DND-41 (cell line): Measurements from ENCODE around the gene RBM43.

Experiments used
- ATAC-seq: fragments of 200-7000 bp; cut with Tn5 transposase; 3 replicates; pipeline ENCODE4 v1.9.1; 2021; ENCODE audit warnings: low read depth; ENCODE audit not compliant: insufficient read depth
- DNase-seq: peaks from one replicate; pipeline ENCODE4 v3.0.0-alpha.2; 2020
- H2AFZ ChIP-seq: 2 replicates; pipeline ENCODE4 v1.6.0; 2012; ENCODE audit warnings: low read depth, low read length
- H3K27ac ChIP-seq: 2 replicates; pipeline ENCODE4 v1.5.1; 2012; ENCODE audit warnings: low read length, inconsistent platforms
- H3K27me3 ChIP-seq: fragments of 200-600 bp; sonication (generic); 2 replicates; pipeline ENCODE4 v1.6.0; 2012; ENCODE audit warnings: low read length, mild to moderate bottlenecking, inconsistent platforms; ENCODE audit not compliant: insufficient read depth, poor library complexity
- H3K36me3 ChIP-seq: 2 replicates; pipeline ENCODE4 v1.5.1; 2012; ENCODE audit warnings: low read length, inconsistent platforms; ENCODE audit not compliant: insufficient read depth
- H3K4me1 ChIP-seq: 2 replicates; pipeline ENCODE4 v1.5.1; 2012; ENCODE audit warnings: mild to moderate bottlenecking, low read length; ENCODE audit not compliant: insufficient read depth
- H3K4me2 ChIP-seq: 2 replicates; pipeline ENCODE4 v1.6.0; 2012; ENCODE audit warnings: mild to moderate bottlenecking, moderate library complexity, low read length, inconsistent platforms; ENCODE audit not compliant: insufficient read depth
- H3K4me3 ChIP-seq, 2 experiments: fragments of 200-600 bp in 1 of 2; shearing (Covaris generic) in 1 of 2; 2 replicates each; pipeline ENCODE4 v1.5.1; 2012 to 2016; ENCODE audit warnings: inconsistent platforms in 2 of 2, low read length in 2 of 2, mild to moderate bottlenecking in 2 of 2, low read depth in 1 of 2, moderate library complexity in 1 of 2
- H3K79me2 ChIP-seq: 2 replicates; pipeline ENCODE4 v1.6.0; 2012; ENCODE audit warnings: low read length, inconsistent platforms; ENCODE audit not compliant: insufficient read depth
- H3K9ac ChIP-seq: 2 replicates; pipeline ENCODE4 v1.6.0; 2012; ENCODE audit warnings: low read depth, mild to moderate bottlenecking, inconsistent platforms, low read length, moderate library complexity
- H3K9me3 ChIP-seq: 2 replicates; pipeline ENCODE4 v1.5.1; 2012; ENCODE audit warnings: low read length, moderate library complexity, mild to moderate bottlenecking, inconsistent platforms; ENCODE audit not compliant: insufficient read depth, severe bottlenecking
- H4K20me1 ChIP-seq: 2 replicates; pipeline ENCODE4 v1.6.0; 2012; ENCODE audit warnings: low read length; ENCODE audit not compliant: insufficient read depth
- EZH2 ChIP-seq: IDR thresholded peaks from 3 replicates; pipeline ENCODE4 v1.6.1; 2012; ENCODE audit warnings: borderline replicate concordance, low read depth, mild to moderate bottlenecking, moderate library complexity, low read length, inconsistent platforms; ENCODE audit not compliant: severe bottlenecking
- TF ChIP-seq, protein P1 (sequence below): IDR thresholded peaks from 2 replicates; pipeline ENCODE4 v1.5.1; 2012; ENCODE audit warnings: borderline replicate concordance, low read length, moderate library complexity, mild to moderate bottlenecking; ENCODE audit not compliant: poor library complexity, severe bottlenecking; ENCODE audit errors: extremely low read depth

Gene RBM43

DNA sequence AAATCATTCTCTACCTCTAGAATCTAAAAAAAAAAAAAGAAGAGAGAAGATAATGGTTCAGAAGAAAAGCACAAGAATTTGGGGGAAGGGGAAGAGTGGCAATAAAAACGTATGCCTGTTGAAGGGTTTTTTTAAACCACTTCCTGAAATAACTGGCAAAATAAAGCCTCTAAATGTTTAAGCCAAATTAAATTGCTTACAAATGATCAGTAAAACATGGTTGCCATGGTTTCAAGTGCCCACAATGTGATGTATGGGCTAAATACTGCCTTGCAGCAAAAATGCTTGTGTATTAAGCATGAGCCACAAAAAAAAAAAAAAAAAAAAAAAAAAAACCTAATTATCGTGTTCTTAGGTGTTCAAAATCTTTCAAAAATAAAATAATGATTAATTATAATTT, 60.8 kb downstream of the RBM43 start:
- Histone ChIP-seq H3K9me3 (no peaks in the 10 kb centered on the region), H3K4me3 (no peak overlapping the region), H4K20me1 (no peaks in the 10 kb centered on the region), H3K9ac (no peak overlapping the region), H3K27me3 (no peaks in the 10 kb centered on the region), H3K36me3 (no peaks in the 10 kb centered on the region), H3K4me1 (peaks cover 19% of the 10 kb centered on the region), H3K79me2 (no peaks in the 10 kb centered on the region), H2AFZ (no peak overlapping the region), H3K27ac (peak overlapping the region; percentile 48), H3K4me2 (peak overlapping the region; percentile 43; the same call in 1 of the 2 replicates)
- TF ChIP-seq, protein P1, sequence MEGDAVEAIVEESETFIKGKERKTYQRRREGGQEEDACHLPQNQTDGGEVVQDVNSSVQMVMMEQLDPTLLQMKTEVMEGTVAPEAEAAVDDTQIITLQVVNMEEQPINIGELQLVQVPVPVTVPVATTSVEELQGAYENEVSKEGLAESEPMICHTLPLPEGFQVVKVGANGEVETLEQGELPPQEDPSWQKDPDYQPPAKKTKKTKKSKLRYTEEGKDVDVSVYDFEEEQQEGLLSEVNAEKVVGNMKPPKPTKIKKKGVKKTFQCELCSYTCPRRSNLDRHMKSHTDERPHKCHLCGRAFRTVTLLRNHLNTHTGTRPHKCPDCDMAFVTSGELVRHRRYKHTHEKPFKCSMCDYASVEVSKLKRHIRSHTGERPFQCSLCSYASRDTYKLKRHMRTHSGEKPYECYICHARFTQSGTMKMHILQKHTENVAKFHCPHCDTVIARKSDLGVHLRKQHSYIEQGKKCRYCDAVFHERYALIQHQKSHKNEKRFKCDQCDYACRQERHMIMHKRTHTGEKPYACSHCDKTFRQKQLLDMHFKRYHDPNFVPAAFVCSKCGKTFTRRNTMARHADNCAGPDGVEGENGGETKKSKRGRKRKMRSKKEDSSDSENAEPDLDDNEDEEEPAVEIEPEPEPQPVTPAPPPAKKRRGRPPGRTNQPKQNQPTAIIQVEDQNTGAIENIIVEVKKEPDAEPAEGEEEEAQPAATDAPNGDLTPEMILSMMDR = no peak
- no peak for TF ChIP-seq EZH2
- no peak for DNase-seq
- peak; percentile 61 for ATAC-seq

DNA sequence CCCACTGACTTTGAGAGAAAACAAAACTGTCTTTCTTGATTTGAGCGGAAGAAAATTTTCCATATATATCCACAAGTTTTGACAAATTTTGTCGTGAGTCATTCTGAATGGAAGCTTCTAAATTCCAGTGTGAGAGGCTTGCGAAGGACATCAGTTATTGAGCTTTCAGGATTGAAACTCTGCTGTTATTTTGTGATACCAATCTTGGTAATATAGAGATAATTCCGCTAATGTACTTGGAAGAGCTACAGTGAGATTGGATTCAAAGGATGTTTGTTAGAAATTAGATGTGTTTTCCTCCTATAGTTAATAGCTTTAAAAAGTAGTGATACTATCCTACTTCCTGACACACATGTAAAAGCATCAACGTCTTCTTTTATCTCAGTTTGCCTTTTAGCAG, 61.4 kb downstream of the RBM43 start:
- DNase-seq (no peak), ATAC-seq (no peak)
- Histone ChIP-seq H3K27ac (peak overlapping the region; percentile 48; the same call in 1 of the 2 replicates), H3K9ac (no peak overlapping the region), H4K20me1 (no peaks in the 10 kb centered on the region), H3K4me3 (no peak overlapping the region), H3K4me1 (peaks cover 19% of the 10 kb centered on the region), H3K9me3 (no peaks in the 10 kb centered on the region), H3K4me2 (no peak overlapping the region), H3K27me3 (no peaks in the 10 kb centered on the region), H3K36me3 (no peaks in the 10 kb centered on the region), H3K79me2 (no peaks in the 10 kb centered on the region), H2AFZ (no peak overlapping the region)
- TF ChIP-seq, protein P1 = no peak
- no peak for TF ChIP-seq EZH2

DNA sequence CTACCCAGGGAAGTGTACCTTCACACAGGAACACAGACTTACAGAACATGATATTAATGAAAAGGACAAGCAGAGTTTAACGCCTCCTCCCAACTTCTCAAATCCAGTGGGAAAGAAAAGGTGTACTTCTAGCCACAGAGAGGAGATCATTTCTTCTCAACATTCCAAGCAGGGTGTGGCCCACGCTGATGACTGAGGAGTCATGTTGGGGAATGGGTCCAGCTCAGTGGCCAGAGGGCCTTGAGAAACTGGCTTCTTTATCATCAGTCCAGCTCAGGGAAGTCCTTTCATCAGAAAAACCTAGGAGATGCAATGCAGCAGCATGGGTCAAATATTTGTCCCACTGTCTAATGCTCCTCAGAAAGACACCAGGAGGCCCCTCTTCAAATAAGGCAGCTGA, 63.0 kb downstream of the RBM43 start:
- Histone ChIP-seq H3K36me3 (no peaks in the 10 kb centered on the region), H3K4me2 (no peak overlapping the region), H3K9ac (no peak overlapping the region), H3K4me1 (peaks cover 19% of the 10 kb centered on the region), H3K27me3 (no peaks in the 10 kb centered on the region), H3K9me3 (no peaks in the 10 kb centered on the region), H4K20me1 (no peaks in the 10 kb centered on the region), H3K79me2 (no peaks in the 10 kb centered on the region), H2AFZ (no peak overlapping the region), H3K27ac (no peak overlapping the region), H3K4me3 (no peak overlapping the region)
- TF ChIP-seq EZH2 = no peak
- DNase-seq (no peak), ATAC-seq (no peak)
